GM10248 (cell line): ENCODE measurements around the gene GINS1.
A peak's percentile ranks its signal among the peaks of the same experiment; 100 is the strongest.

Experiments
- CTCF ChIA-PET: fragments of 300-600 bp; sonication (Branson Sonifier 250); formaldehyde crosslinking; extraction: SDS; loops from one replicate; lab custom pipeline; 2021; ENCODE audit warnings: antibody characterized with exemption; lab: Yijun Ruan, JAX
- POLR2A ChIA-PET: fragments of 350-650 bp; sonication (Branson Sonifier 250); formaldehyde crosslinking; extraction: SDS; loops from one replicate; lab custom pipeline; 2020; ENCODE audit warnings: antibody characterized with exemption; lab: Yijun Ruan, JAX
- DNase-seq: peaks from one replicate; pipeline ENCODE4 v3.0.0; 2012; ENCODE audit errors: extremely low spot score
- TF ChIP-seq, protein P1 (sequence below): IDR thresholded peaks from 2 replicates; pipeline ENCODE4 v1.5.1; 2012; ENCODE audit warnings: mild to moderate bottlenecking, low read depth; ENCODE audit errors: extremely low read depth, missing control alignments, control extremely low read depth

Gene GINS1

DNA sequence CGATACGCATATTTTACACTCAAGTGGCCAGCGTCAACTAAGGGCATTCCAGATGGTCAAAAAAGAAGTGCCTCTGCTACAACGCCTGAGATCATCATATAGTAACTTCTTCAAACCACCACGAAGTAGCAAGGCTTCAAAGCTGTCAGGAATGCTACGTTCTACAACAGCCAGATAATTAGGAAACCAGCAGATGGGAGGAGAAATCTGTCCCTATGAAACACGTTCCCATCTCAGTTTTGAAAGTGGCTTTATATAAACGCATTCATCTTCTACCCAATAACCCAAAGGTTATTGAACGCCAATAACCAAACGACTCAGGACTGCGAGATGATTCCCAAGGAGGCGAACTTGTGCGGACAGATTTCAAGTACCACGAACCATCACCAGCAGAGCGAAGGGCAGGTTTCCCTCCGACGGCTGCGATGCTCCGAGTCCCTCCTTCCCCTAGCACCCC, 18.0 kb upstream of the GINS1 start:
- TF ChIP-seq, protein P1, sequence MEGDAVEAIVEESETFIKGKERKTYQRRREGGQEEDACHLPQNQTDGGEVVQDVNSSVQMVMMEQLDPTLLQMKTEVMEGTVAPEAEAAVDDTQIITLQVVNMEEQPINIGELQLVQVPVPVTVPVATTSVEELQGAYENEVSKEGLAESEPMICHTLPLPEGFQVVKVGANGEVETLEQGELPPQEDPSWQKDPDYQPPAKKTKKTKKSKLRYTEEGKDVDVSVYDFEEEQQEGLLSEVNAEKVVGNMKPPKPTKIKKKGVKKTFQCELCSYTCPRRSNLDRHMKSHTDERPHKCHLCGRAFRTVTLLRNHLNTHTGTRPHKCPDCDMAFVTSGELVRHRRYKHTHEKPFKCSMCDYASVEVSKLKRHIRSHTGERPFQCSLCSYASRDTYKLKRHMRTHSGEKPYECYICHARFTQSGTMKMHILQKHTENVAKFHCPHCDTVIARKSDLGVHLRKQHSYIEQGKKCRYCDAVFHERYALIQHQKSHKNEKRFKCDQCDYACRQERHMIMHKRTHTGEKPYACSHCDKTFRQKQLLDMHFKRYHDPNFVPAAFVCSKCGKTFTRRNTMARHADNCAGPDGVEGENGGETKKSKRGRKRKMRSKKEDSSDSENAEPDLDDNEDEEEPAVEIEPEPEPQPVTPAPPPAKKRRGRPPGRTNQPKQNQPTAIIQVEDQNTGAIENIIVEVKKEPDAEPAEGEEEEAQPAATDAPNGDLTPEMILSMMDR = no peak
- ChIA-PET POLR2A (no interaction called here), CTCF (no interaction called here)
- no peak for DNase-seq

DNA sequence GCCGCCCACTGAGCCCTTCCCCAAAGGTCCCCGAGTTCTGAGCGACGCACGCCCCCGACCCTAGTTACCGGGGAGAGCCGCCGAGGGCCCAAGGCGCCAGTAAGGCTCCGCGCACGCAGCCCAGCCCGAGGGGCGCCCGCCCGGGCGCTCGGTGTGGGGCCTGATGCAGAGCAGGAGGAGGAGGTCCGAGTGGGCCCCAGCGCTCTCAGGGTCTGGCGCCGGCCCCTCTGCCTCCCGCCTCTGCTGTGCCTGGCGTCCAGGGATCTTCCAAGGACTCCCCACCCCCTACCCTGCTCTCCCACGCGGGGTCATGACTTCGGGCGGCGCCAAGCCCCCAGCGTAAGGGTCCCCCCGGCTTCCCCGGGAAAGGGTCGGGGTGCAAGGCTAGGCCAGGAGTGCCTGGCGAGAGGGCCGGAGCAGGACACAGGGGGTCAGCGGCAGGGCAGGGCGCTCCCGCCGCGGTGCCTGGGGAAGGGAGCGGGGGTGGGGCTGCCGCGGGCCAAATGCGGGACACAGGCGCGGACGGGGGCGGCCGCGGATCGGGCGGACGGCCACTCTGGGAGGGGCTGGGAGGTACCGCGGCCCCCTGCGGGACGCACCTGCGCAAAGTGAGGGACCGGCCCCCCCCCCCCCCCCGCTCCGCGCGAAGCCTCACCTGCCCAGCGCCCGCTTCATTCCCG, 17.5 kb upstream of the GINS1 start:
- peak; percentile 63 for DNase-seq
- CTCF ChIA-PET = no interaction called here
- POLR2A ChIA-PET = no interaction called here
- TF ChIP-seq, protein P1 = no peak

DNA sequence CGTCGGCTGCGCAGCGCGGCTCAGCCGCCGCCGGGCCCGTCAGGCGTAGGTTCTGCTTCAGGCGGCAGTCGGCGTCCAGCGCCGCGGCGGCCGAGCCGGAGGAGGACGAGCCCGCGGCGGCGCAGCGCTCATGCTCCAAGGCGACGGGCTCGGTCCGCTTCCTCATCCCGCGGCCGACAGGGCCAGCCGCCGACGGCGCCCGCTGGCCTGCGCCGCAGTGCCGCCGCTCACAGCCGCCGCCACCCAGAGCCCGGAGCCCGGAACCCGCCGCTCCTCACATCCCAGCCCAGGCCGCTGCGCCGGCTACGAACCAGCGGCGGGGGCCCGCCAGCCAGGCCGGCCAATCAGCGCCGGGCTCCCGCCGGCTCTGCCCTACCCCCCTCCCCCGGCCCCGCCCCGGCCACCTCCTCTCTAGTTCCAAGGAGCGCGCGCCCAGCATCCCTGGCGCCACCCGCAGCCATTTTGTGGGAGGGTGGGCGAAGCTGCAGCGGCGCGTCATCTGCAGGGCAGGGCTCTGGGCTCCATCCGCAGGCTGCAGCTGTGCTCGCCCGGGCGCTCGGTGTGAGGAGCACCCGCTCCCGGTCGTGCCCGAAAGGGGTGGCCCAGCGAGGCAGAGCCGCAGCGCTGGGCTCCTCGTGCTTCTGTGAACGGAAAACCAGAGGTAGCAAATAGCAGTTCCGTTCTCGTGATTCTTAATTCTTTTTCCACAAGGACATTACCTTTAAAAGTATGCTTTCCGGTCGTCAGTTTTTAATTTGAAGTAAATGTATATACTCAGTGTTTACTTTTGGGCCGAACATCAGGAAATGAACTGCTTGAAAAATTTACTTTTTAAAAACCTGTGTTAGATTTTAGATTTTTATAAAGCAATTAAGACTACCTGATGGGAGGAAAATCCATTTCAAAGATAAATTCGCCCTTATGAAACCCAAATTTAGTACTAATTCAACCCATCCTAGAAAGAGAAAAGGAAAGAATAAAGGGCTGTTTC, 16.6 kb upstream of the GINS1 start, which contains the start of gene ABHD12:
Gene ABHD12, minus strand, starts transcription at position 298 of the 991 bp plus-strand sequence. Its CDS starts 132 bp downstream, at position 166.
- ChIA-PET CTCF (interaction anchor here (0.9 kb wide), 1 partner anchor 8 kb away, joined by 4 read pairs; no protein-coding TSS in a partner anchor), POLR2A (interaction anchor here (0.6 to 0.7 kb wide), 5 partner anchors 72 to 320 kb away, joined by 3 to 6 read pairs (median 4); partner anchors contain the start of gene PYGB)
- TF ChIP-seq, protein P1 = no peak
- DNase-seq = peak; percentile 96

DNA sequence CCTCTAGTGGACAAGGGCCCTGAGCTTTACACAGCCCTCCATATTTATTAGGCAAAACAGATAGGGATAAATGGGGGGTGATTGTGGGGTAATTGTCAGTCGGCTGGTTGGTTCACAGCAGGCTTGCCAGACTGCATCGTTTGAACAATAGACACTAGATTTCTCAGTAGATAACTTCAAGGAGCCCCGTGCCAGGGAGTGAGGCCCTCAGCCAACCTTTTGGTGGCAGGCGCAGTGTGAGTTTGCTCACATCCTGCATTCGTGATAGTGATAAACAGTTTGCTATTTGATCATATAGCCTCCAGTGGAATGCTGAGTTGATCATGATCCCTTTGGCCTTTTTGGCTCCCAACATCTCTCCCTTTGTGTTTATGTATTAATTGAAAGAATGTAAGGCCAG, 13.2 kb upstream of the GINS1 start:
- no peak for DNase-seq
- TF ChIP-seq, protein P1 = no peak
- ChIA-PET CTCF (interaction anchor here (1.3 kb wide), 1 partner anchor 99 kb away, joined by 5 read pairs; no protein-coding TSS in a partner anchor), POLR2A (no interaction called here)

DNA sequence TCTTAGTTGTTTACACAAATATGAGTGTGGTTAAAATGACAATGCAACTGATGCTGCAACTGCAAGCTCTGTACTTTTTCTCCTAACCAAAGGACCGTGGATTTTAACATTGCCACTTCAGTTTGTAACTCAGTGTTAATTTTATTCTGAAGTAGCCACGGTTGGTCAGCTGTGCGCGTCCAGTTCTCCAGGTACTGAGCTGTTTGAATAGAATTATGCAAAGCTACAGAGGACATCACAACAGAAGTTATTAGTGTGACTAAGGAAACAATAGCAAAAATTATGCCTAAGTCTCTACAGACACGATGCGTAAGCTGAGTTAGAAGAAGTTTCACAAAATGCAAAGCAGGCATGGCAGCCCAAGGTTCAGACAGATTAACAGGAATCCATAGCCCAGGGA, 12.5 kb upstream of the GINS1 start:
- ChIA-PET POLR2A (no interaction called here), CTCF (interaction anchor here (1.3 kb wide), 2 partner anchors 12 to 100 kb away, joined by 3 to 4 read pairs; partner anchors contain the start of gene GINS1)
- DNase-seq = no peak
- TF ChIP-seq, protein P1 = no peak

DNA sequence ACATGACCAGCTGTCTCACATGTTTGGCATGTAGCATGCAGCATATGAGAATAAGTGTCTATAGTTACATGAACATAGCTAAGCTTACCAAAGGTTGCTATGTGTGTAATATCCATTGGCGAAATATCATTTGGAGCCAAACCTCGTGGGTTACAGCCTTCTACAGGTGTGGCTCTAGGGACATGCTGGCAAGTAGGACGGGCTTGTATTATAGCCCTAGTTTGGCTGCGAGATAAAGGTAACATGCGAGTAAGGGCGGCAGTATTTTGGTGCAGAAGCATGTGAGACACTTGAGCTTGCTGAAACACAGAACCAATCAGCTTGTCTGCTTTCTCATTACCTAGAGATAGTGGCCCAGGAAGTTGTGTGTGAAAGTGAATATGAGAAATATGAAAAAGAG, 10.4 kb upstream of the GINS1 start:
- ChIA-PET POLR2A (no interaction called here), CTCF (interaction anchor here (1.0 to 5.6 kb wide), 10 partner anchors 11 to 403 kb away, joined by 3 to 51 read pairs (median 18); partner anchors contain the start of genes GINS1 and PYGB)
- DNase-seq = no peak
- TF ChIP-seq, protein P1 = no peak
